ENCODE results near the gene EPM2A.
"Not testable (repeated sequence)": the region's sequence is repeated elsewhere in the genome, so short reads cannot be mapped to it uniquely, and the experiment has no call there.

The EPM2A gene

DNA sequence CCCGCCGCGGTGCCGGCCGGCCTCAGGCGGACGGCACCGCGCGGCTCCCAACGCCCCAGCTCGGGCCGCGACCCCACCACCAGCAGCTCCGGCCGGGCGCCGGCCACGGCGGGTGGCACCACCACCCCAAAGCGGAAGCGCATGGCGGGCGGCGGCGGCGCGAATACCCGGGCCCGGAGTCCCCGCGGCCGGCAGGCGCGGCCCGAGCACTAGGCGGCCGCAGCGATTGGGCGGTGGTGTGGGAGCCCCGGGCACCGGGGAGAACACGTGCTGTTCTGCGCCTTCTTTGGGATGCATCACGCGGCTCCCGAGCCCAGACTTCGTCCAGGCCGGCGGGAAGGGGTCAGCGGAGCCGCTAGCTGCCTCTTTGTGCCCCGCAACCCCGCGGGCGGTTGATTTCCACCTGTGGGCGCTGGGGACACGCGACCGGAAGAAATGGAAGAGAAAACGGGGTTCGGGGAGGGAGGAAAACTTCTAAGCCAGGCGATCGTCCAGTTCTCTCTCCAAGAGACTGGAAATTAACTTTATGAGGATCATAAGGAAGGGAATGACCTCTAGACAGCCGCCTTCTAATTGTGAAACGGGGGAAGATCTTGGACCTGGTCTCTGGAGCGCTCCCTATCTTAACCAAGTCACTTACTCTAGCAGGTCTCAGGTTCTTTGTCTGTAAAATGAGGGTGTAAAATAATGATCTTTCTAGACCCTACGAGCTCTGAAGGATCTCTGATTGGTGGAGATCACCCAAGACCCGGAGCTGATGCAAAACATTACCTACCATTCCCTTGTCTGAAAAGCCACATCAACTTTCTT lies at the start of gene EPM2A:
TSS of gene EPM2A (minus strand) at position 165 of the 810 bp plus-strand sequence. CDS start at position 143, 22 bp downstream.
- peak; percentile 93 for DNase-seq (ENCODE audit: low spot score)

DNA sequence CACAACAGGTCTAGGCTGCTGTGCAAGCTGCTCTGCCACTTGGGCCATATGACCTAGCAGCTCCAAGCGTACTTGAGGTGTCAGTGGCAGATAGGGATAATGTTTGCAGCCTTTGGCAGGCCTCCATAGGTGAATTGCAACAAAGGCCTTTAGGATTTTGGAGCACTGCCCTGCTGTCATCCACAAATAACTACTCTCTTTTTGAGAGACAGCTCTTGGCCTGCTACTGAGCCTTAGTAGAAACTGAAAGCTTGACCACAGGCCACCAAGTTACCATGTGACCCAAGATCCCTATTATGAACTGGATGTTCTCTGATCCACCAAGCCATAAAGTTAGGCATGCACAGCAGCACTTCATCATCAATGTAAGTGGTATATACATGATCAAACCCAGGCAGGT lies 49.4 kb upstream of the EPM2A start:
- no peak for DNase-seq (ENCODE audit: low spot score)

DNA sequence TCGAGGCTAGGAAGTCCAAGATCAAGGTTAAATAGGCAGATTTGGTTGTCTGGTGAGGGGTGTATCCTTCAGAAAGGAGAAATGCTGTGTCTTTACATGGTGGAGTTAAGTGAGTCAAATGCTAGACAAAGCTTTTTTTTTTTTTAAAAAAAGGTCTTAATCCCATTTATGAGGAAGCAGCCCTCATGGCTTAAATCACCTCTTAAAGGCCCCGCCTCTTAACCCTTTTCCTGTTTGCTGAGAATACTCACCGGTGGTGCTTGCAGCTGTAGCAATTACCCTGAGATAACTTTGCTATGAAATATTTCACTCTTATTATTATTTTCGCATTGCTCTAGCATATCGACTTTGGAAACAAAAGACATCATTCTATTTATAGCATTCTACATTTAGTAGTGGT lies 48.5 kb upstream of the EPM2A start:
- DNase-seq (ENCODE audit: low spot score), result no peak

DNA sequence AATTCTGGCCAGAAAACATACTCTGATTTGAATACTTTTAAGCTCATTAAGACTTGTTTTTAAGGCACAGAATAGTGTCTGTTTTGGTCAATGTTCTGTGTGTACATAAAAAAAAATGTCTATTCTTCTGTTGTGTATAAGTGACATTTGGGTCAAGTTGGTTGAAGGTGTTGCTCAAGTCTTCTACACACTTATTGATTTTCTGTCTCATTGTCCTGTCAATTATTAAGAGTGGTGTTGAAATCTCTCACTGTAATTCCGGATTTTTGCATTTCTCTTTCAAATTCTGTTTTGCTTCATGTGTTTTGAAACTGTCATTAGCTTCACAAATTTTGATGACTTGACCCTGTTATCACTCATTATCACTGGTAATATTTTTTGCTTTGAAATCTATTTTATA lies 37.5 kb upstream of the EPM2A start:
- DNase-seq (ENCODE audit: low spot score), result no peak

DNA sequence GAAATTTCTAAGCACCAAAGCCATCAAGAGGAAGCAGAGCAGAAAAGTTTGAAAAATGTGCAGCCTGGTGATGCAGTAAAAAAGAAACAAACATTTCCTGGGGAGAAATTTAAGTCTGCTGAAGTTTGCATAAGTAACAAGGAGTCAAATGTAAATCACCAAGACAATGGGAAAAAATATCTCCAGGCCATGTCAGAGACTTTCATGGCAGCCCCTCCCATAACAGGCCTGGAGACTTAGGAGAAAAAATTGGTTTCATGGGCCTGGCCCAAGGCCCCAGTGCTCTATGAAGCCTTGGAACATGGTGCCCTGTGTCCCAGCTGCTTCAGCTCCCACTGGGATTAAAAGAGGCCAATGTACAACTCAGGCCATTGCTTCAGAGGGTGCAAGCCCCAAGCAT lies 30.1 kb upstream of the EPM2A start:
- no peak for DNase-seq (ENCODE audit: low spot score)

DNA sequence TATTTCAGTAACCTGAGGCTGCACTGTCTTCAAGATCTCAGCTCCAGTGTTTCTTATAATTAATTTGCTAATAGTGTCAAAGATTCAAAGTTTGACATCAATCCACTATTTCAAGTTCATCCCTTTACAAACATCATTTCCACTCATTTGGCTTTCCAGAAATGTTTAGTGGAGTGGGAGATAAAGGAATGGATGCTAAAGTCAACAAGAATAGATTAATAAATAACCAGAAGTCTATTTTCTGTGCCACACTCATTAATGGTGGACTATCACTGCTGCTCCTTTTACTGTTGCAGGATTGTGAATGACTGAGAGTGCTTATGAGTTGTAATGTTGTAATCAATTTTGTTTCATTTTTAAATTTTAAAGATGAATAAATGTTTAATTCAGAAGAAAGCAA lies 28.4 kb upstream of the EPM2A start:
- DNase-seq (ENCODE audit: low spot score), result no peak

DNA sequence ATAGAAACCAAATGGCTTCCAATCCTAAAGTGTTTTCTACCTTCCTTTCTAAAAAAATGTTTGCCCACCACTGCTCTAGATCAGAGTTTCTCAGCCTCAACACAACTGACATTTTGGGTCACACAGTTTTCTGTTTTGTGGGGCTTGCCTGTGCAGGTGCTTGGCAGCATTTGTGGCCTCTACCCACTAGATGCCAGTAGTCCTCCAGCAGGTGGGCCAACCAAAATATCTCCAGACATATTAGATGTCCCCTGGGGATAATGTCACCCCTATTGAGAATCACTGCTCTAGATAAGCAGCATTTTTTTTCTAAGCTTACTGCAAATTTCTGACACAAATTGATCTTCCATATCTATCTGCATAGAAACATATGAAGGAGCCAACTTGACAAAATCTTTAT lies 26.3 kb upstream of the EPM2A start:
- no peak for DNase-seq (ENCODE audit: low spot score)

DNA sequence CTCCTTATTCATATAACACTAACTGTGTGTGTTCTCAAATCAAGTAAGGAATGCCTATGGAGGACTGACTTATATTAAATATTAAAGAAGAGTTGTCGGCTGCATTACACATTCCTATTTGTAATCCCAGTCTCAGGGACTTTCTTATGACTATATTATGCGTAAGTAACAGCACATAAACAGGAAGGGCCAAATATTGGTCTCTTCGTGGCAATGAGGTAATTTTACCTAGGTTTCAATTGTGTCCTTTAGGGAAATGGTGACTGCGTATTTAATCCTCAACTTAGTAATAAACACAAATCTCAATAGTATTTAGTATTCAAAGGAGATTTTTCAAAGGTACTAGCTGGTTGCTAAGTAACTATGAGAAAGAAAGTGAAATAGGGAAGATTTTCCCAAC lies 22.8 kb upstream of the EPM2A start:
- DNase-seq (ENCODE audit: low spot score), result no peak

DNA sequence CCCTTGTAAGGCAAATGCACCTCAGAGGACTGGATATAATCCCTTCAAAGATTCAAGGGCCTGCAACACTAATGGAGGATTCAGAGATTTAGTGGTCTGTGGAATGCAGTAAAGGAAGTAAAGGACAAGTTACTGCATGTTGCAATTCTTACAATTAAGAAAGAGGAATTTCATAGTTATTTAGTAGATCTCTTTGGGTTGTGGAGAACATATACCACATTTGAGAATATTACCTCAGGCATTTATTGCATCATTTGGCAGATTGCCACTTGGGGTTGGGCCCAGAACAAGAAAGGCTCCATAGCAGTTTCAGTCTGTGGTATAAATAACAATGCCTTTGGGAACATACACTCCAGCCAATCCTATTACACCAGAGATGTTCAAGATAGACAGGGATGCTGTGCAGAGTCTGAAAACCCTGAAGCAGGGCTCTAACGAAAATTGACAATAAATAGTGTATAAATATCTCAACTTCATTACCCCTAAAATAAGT lies 20.9 kb upstream of the EPM2A start:
- peak; percentile 53 for DNase-seq (ENCODE audit: low spot score)

DNA sequence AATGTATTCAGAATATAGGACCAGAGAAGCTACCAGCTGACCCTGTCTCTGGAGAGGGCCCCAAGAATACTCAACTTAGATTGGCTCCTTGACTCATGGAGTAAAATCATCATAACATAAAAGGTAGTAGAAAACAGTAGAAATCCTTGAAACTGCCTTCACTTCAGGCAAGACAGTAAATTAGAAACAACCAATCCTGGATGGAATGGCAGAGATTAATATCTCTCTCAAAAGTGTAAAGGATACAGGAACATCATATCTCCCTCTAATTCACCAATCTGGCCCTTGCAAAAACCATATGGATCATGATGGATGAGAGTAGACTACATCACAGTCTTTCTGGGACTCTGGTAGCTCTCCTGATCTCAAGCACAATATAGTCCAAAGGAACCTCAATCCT lies 20.4 kb upstream of the EPM2A start:
- DNase-seq (ENCODE audit: low spot score), result no peak

DNA sequence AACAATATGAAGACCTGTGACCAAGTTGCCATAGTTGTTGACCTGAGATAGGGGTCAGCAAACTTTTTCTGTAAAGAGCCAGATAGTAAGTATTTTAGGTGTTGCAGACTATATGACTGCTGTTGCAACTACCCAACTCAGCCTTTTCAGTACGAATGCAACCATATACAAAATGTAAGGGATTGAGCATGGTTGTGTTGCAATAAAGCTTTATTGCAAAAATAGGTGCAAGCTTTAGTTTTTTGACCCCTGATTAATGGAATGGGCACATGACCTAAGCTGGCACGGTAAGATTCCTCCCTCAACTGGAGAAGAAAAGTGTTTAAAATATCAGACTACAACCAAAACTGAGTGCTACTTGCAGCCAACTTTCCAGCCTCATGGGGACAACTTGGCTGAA lies 17.3 kb upstream of the EPM2A start:
- no peak for DNase-seq (ENCODE audit: low spot score)

DNA sequence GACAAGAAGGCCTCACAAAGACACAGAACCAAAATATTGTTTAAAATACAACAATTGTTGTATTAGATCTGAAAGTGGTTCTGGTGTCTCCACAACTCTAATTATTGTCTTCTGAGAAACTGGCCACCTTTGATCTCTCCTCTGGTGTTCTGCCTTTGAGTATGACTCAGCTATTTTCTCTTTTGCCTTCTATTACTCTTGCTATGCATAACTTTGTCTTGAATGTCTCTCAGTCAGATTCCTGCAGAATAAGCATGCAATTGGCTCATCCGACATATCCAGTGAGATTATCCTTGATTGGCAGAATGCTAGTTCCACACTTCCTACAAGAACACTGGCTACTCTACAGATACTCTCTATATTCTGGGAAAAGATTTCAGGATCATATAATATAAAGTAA lies 14.3 kb upstream of the EPM2A start:
- peak; percentile 53 for DNase-seq (ENCODE audit: low spot score)

DNA sequence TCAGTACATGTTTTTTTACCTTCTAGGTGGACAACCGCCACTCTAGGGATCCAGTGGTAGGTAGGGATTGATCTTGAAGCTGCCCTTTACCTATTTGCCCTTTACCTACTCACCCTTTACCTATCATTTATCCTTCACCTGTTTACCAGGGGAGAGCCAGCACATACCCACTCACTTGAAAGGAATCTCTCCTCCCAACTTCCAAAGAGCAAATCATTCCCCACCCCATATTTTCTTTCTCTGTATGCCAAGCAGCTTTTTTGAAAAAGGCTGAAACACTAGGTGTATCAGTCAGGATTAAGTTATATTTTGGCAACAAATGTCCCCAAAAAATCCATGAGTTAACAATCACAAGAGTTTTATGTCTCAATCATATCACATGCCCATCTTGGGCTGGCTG lies 10.5 kb upstream of the EPM2A start:
- DNase-seq (ENCODE audit: low spot score), result no peak

DNA sequence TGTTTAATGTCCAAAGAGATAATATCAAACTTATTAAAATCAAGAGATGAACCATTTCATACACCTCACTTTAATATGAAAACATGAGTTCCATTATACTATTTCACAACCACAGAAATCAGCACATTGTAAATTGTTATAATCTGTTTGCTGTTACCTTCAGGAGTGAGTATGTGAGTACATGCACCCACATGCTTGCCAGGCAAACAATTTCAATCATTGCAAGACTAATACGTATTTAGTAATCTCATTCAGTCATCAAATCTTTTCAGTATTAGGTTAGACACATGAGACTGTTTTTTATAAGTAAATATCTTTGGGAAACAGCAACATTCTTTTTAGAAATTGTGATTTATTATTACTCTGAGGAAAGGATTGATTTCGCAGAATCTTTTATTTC lies 9.3 kb upstream of the EPM2A start:
- no peak for DNase-seq (ENCODE audit: low spot score)

DNA sequence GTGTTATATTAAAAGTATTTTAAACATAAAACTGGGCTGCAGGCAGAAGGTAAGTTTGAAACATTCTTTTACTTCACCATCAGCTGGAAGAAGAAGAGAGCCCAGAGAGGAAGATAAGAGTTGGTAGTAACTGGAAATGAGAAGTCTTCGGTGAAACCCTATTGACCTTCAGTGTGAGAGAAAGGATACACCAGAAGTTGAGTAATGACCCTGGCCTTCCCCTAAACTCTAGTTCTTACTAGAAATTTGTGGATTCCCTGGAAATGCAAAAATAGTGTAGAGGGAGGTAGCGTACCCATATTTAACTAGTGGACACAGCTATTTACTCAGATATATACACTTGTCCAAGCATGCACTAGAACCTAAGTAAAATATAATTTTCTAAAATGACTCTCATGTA lies 8.0 kb upstream of the EPM2A start:
- DNase-seq (ENCODE audit: low spot score), result no peak

DNA sequence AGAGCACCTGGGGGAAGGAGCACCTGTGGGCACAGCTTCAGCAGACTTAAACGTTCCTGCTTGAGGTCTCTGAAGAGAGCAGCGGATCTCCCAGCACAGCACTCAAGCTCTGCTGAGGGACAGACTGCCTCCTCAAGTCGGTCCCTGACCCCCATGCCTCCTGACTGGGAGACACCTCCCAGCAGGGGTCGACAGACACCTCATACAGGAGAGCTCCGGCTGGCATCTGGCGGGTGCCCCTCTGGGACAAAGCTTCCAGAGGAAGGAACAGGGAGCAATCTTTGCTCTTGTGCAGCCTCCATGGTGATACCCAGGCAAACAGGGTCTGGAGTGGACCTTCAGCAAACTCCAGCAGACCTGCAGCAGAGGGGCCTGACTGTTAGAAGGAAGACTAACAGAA lies 7.2 kb upstream of the EPM2A start:
- not testable (repeated sequence) for DNase-seq (ENCODE audit: low spot score)

DNA sequence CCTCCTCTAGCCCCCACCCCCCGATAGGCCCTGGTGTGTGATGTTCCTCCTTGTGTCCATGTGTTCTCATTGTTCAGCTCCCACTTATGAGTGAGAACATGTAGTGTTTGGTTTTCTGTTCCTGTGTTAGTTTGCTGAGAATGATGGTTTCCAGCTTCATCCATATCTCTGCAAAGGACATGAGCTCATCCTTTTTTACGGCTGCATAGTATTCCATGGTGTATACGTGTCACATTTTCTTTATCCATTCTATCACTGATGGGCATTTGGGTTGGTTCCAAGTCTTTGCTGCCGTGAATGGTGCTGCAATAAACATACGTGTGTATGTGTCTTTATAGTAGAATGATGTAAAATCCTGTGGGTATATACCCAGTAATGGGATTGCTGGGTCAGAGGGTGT lies 4.4 kb upstream of the EPM2A start:
- not testable (repeated sequence) for DNase-seq (ENCODE audit: low spot score)

DNA sequence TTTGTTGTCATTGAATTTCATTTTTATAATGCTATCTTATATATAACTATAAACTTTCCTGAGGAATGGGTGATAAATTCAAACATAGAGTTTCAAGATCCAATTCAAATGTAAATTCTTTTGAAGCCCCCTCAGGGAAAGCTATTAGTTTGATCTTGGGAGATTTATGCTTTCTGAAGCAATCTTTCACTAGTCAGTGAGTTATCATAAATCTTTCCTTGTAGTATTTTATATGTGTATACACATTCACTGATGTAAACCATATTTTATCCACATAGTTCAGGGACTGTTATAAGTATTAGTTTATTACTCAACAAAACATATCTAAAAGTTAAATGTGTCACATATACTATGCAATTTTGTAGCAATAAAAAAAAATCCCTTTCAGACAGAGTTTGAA lies 2.9 kb upstream of the EPM2A start:
- no peak for DNase-seq (ENCODE audit: low spot score)

DNA sequence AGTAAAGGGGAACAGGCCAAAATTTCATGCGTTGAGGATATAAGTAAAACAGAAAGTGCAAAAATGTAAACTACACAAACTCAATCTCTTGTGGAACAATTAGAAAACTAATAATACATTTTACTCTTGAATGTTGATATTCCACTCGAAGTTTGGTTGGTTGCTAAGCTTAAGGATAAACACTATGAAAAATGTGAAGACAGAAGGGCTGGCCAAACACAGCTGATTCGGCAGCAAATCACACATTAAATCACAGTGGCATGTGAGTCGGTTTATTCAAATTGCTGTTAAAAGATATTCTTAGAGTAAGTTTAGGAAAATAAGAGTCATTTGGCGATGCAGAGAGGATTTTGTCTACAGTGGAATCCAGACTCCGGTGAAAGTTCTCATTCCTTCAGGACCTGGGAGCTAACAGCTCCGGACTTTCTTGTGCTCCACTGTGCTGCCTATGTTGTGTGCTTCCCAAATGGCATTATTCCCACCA lies 1.4 kb upstream of the EPM2A start:
- peak; percentile 36 for DNase-seq (ENCODE audit: low spot score)

DNA sequence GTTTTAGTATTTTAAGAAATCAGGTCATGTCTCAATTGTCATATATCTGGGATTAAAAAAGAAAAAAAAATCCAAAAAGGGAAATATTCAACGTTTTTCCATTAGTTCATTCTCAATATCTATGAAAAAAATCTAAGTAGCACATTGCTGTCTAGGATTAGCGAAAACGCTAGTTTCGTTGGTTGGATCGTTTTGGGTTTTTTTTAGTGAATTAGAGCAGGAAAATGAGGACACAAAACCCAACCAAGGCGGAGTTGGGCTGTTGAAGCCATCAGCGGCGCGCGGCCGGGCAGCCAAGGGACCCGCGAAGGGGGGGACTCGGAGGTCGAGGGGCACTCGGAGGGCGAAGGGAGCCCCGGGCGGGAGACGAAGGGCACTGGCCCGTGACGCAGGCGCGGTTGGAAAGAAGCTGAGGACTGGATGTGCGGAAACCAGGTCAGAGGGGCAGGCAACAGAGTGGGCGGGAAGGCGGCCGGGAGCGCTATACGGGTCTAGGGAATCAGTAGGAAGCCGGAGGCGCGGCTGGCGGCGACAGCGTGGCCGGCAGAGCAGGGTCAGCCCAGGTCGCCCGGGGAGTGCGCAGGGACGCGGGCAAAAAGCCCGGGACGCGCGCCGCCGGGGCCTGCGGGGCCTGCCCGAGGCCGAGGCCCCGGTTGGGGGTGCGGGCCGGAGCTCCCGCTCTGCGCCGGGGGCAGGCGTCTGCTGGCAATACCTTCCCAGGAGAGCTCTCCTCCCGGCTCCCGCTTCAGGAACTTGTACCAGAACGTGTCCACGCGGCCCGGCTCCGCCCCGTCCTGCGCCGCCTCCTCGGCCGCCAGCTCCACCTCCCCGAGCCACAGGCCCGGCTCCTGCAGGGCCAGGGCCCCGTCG lies 599 bp downstream of the EPM2A start:
- peak; percentile 91 for DNase-seq (ENCODE audit: low spot score)

DNA sequence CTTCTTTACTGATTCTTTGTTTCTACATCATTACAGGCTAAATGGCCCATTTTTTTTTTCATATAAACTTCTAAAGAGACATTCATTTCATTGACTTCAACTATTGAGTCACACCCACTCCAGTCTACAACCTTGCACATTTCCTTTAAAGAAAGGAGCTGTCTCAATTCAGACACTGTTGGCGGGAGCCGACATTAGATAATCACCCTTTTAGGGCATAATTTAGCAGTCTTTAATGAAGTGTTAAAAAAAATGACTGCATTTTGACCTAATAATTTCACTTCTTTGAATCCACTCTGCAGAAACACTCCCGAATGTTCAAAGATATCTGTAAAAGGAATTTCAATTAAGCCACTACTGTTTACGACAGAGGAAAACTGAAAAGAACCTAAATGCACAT lies 1.5 kb downstream of the EPM2A start:
- no peak for DNase-seq (ENCODE audit: low spot score)

DNA sequence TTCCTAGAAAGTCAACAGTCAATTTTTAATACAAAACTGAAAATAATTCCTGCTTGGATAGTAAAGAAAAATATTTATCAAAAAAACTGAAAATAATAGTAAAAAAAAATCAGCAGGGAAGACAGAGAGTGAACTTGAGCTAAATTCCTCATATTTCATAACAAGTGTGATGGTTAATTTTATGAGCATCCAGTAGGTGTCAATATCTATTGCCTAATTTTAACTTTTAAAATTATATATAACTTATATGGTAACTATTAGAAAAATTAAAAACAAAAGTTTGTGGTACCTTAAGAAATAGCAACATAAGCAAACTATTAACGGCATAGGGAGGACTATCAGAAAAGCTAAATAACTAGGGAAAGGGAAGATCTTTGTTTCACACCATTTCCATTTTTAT lies 2.1 kb downstream of the EPM2A start:
- DNase-seq (ENCODE audit: low spot score), result no peak

DNA sequence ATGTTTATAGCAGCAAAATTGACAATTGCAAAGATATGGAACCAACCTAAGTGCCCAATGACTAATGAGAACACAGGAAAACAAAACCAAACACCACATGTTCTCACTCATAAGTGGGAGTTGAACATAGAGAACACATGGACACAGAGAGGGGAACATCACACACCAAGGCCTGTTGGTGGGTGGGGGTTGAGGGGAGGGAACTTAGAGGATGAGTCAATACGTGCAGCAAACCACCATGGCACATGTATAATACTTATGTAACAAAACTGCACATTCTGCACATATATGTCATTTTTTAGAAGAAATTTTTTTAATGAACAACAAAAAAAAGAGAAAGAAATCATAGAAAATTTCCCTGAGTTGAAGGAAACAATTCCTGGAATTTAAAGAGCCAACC lies 3.9 kb downstream of the EPM2A start:
- DNase-seq (ENCODE audit: low spot score), result no peak

All from AG20443 (cell line).